ENCODE data around the gene KCNIP4. TPM values are rescaled to one million over a fixed set of nuclear protein-coding genes. Genes with fewer than 3 reads are reported as not detected.

KCNIP4 gene
- total RNA-seq, 1 experiment from 2014 or later = not detected

- Histone ChIP-seq H3K4me2 (no peak overlapping the region), H3K27me3 (ENCODE audit: insufficient read depth, low read depth) (no peaks in the 10 kb centered on the region), H3F3A (ENCODE audit: insufficient read depth, low read depth) (no peaks in the 10 kb centered on the region), H3K27ac (no peak overlapping the region), H2AFZ (no peak overlapping the region), H3K4me1 (replicated peaks; ENCODE audit: insufficient read depth) (no peaks in the 10 kb centered on the region), H3K9me3 (ENCODE audit: insufficient read depth, low read depth) (no peaks in the 10 kb centered on the region), H3K4me3 (no peak overlapping the region), H4K20me1 (ENCODE audit: insufficient read depth) (no peaks in the 10 kb centered on the region), H3K36me3 (ENCODE audit: low read depth) (no peaks in the 10 kb centered on the region), H3K79me2 (ENCODE audit: low read depth) (no peaks in the 10 kb centered on the region), H3K9me2 (ENCODE audit: insufficient read depth) (no peaks in the 10 kb centered on the region)
- no peak for DNase-seq
- no peak for TF ChIP-seq EZH2 (IDR thresholded peaks at IDR 0.05; ENCODE audit: low read depth)
- TF ChIP-seq CTCF (conservative IDR thresholded peaks at IDR 0.05) = no peak
- intact Hi-C loops (cut with micrococcal nuclease; ENCODE audit: unreplicated experiment) = no loop called here
- ChIA-PET CTCF (no interaction called here), POLR2A (ENCODE audit: unreplicated experiment) (no interaction called here)
- no TSS peak for BruUV-seq (replicated peaks)
These were observed 906.9 kb downstream of the KCNIP4 start for GRCh38 chr4:21041708-21042107.

GRCh38 chr4:21034728-21035127, 913.8 kb downstream of the KCNIP4 start:
- BruUV-seq (replicated peaks) = no TSS peak
- Histone ChIP-seq H3K4me2 (no peak overlapping the region), H3K36me3 (ENCODE audit: low read depth) (no peaks in the 10 kb centered on the region), H3K4me3 (no peak overlapping the region), H3K27me3 (ENCODE audit: insufficient read depth, low read depth) (no peaks in the 10 kb centered on the region), H3K4me1 (replicated peaks; ENCODE audit: insufficient read depth) (no peaks in the 10 kb centered on the region), H3K79me2 (ENCODE audit: low read depth) (no peaks in the 10 kb centered on the region), H3F3A (ENCODE audit: insufficient read depth, low read depth) (no peaks in the 10 kb centered on the region), H4K20me1 (ENCODE audit: insufficient read depth) (no peaks in the 10 kb centered on the region), H3K9me3 (ENCODE audit: insufficient read depth, low read depth) (no peaks in the 10 kb centered on the region), H2AFZ (no peak overlapping the region), H3K9me2 (ENCODE audit: insufficient read depth) (no peaks in the 10 kb centered on the region), H3K27ac (no peak overlapping the region)
- intact Hi-C loops (cut with micrococcal nuclease; ENCODE audit: unreplicated experiment) = no loop called here
- ChIA-PET POLR2A (ENCODE audit: unreplicated experiment) (no interaction called here), CTCF (no interaction called here)
- no peak for DNase-seq
- TF ChIP-seq CTCF (conservative IDR thresholded peaks at IDR 0.05) (no peak), EZH2 (IDR thresholded peaks at IDR 0.05; ENCODE audit: low read depth) (no peak)

GRCh38 chr4:21032089-21032645, 916.4 kb downstream of the KCNIP4 start:
- BruUV-seq (replicated peaks) = no TSS peak
- ChIA-PET CTCF (no interaction called here), POLR2A (ENCODE audit: unreplicated experiment) (no interaction called here)
- Histone ChIP-seq H3K4me2 (no peak overlapping the region), H3F3A (ENCODE audit: insufficient read depth, low read depth) (no peaks in the 10 kb centered on the region), H3K79me2 (ENCODE audit: low read depth) (no peaks in the 10 kb centered on the region), H3K9me2 (ENCODE audit: insufficient read depth) (no peaks in the 10 kb centered on the region), H3K27me3 (ENCODE audit: insufficient read depth, low read depth) (no peaks in the 10 kb centered on the region), H3K9me3 (ENCODE audit: insufficient read depth, low read depth) (no peaks in the 10 kb centered on the region), H3K4me3 (no peak overlapping the region), H3K4me1 (replicated peaks; ENCODE audit: insufficient read depth) (no peaks in the 10 kb centered on the region), H3K27ac (no peak overlapping the region), H3K36me3 (ENCODE audit: low read depth) (no peaks in the 10 kb centered on the region), H4K20me1 (ENCODE audit: insufficient read depth) (no peaks in the 10 kb centered on the region), H2AFZ (no peak overlapping the region)
- intact Hi-C loops (cut with micrococcal nuclease; ENCODE audit: unreplicated experiment) = no loop called here
- DNase-seq = no peak
- TF ChIP-seq EZH2 (IDR thresholded peaks at IDR 0.05; ENCODE audit: low read depth) (no peak), CTCF (conservative IDR thresholded peaks at IDR 0.05) (no peak)
